ENCODE data around the gene TWF1.

TWF1 gene

GRCh38 chr12:43835656-43836474, 29.7 kb upstream of the TWF1 start, which contains the start of gene TMEM117:
TSS of gene TMEM117 (plus strand) at chr12:43836081.
- H3K36me3 ChIP-seq (ENCODE audit: control insufficient read depth, insufficient read depth, low read length), result no peaks in the 10 kb centered on the region
- H3K27me3 ChIP-seq (ENCODE audit: control insufficient read depth, insufficient read depth, low read length, poor library complexity, severe bottlenecking), result peaks cover 55% of the 10 kb centered on the region
- 0 to 1% methylated on average over 103 of the region's 103 CpGs for WGBS, 2 experiments

GRCh38 chr12:43835264-43835655, 29.1 kb upstream of the TWF1 start:
- Histone ChIP-seq H3K27ac (ENCODE audit: insufficient read depth, low read depth, low read length, poor library complexity, severe bottlenecking) (no peak overlapping the region), H3K4me3 (ENCODE audit: insufficient read depth, low read depth, low read length) (peak overlapping the region; percentile 53), H3K36me3 (ENCODE audit: control insufficient read depth, insufficient read depth, low read length) (no peaks in the 10 kb centered on the region), H3K4me1 (ENCODE audit: control insufficient read depth, insufficient read depth, low read length) (no peaks in the 10 kb centered on the region), H3K27me3 (ENCODE audit: control insufficient read depth, insufficient read depth, low read length, poor library complexity, severe bottlenecking) (peaks cover 55% of the 10 kb centered on the region), H3K9me3 (ENCODE audit: control insufficient read depth, low read length) (no peaks in the 10 kb centered on the region)
- WGBS, 2 experiments, result 61 to 62% methylated on average over 6 of the region's 6 CpGs

More at GRCh38 chr12:43835656-43836474, 29.7 kb upstream of the TWF1 start, which contains the start of gene TMEM117:
- H3K4me1 ChIP-seq (ENCODE audit: control insufficient read depth, insufficient read depth, low read length), result no peaks in the 10 kb centered on the region
- no peaks in the 10 kb centered on the region for H3K9me3 ChIP-seq (ENCODE audit: control insufficient read depth, low read length)
- no peak within 1 kb of the TSS for H3K27ac ChIP-seq (ENCODE audit: insufficient read depth, low read depth, low read length, poor library complexity, severe bottlenecking)
- peak within 1 kb of the TSS; percentile 53 for H3K4me3 ChIP-seq (ENCODE audit: insufficient read depth, low read depth, low read length)

- Histone ChIP-seq H3K9me3 (ENCODE audit: control insufficient read depth, low read length) (no peaks in the 10 kb centered on the region), H3K27ac (ENCODE audit: insufficient read depth, low read depth, low read length, poor library complexity, severe bottlenecking) (no peak overlapping the region), H3K27me3 (ENCODE audit: control insufficient read depth, insufficient read depth, low read length, poor library complexity, severe bottlenecking) (peaks cover 43% of the 10 kb centered on the region), H3K36me3 (ENCODE audit: control insufficient read depth, insufficient read depth, low read length) (no peaks in the 10 kb centered on the region), H3K4me1 (ENCODE audit: control insufficient read depth, insufficient read depth, low read length) (no peaks in the 10 kb centered on the region), H3K4me3 (ENCODE audit: insufficient read depth, low read depth, low read length) (no peak overlapping the region)
- WGBS, 2 experiments, result 63 to 87% methylated on average over 2 to 3 of the region's 4 CpGs
Measured at GRCh38 chr12:43832463-43833168, 26.5 kb upstream of the TWF1 start.

GRCh38 chr12:43827093-43827492, 21.0 kb upstream of the TWF1 start:
- Histone ChIP-seq H3K9me3 (ENCODE audit: control insufficient read depth, low read length) (no peaks in the 10 kb centered on the region), H3K4me3 (ENCODE audit: insufficient read depth, low read depth, low read length) (no peak overlapping the region), H3K4me1 (ENCODE audit: control insufficient read depth, insufficient read depth, low read length) (no peaks in the 10 kb centered on the region), H3K27ac (ENCODE audit: insufficient read depth, low read depth, low read length, poor library complexity, severe bottlenecking) (no peak overlapping the region), H3K27me3 (ENCODE audit: control insufficient read depth, insufficient read depth, low read length, poor library complexity, severe bottlenecking) (no peaks in the 10 kb centered on the region), H3K36me3 (ENCODE audit: control insufficient read depth, insufficient read depth, low read length) (no peaks in the 10 kb centered on the region)
- 76 to 85% methylated on average over 1 of the region's 1 CpG for WGBS, 2 experiments

GRCh38 chr12:43826681-43827080, 20.6 kb upstream of the TWF1 start:
- no peaks in the 10 kb centered on the region for H3K27me3 ChIP-seq (ENCODE audit: control insufficient read depth, insufficient read depth, low read length, poor library complexity, severe bottlenecking)
- H3K9me3 ChIP-seq (ENCODE audit: control insufficient read depth, low read length), result no peaks in the 10 kb centered on the region
- no peak overlapping the region for H3K4me3 ChIP-seq (ENCODE audit: insufficient read depth, low read depth, low read length)
- WGBS, 2 experiments, result 93 to 97% methylated on average over 2 to 3 of the region's 3 CpGs
- H3K4me1 ChIP-seq (ENCODE audit: control insufficient read depth, insufficient read depth, low read length), result no peaks in the 10 kb centered on the region
- no peak overlapping the region for H3K27ac ChIP-seq (ENCODE audit: insufficient read depth, low read depth, low read length, poor library complexity, severe bottlenecking)
- no peaks in the 10 kb centered on the region for H3K36me3 ChIP-seq (ENCODE audit: control insufficient read depth, insufficient read depth, low read length)

GRCh38 chr12:43824207-43824775, 18.2 kb upstream of the TWF1 start:
- Histone ChIP-seq H3K9me3 (ENCODE audit: control insufficient read depth, low read length) (no peaks in the 10 kb centered on the region), H3K4me1 (ENCODE audit: control insufficient read depth, insufficient read depth, low read length) (no peaks in the 10 kb centered on the region), H3K36me3 (ENCODE audit: control insufficient read depth, insufficient read depth, low read length) (no peaks in the 10 kb centered on the region), H3K4me3 (ENCODE audit: insufficient read depth, low read depth, low read length) (no peak overlapping the region), H3K27me3 (ENCODE audit: control insufficient read depth, insufficient read depth, low read length, poor library complexity, severe bottlenecking) (no peaks in the 10 kb centered on the region), H3K27ac (ENCODE audit: insufficient read depth, low read depth, low read length, poor library complexity, severe bottlenecking) (no peak overlapping the region)
- 87 to 88% methylated on average over 8 of the region's 8 CpGs for WGBS, 2 experiments

- no peak overlapping the region for H3K4me3 ChIP-seq (ENCODE audit: insufficient read depth, low read depth, low read length)
- H3K27ac ChIP-seq (ENCODE audit: insufficient read depth, low read depth, low read length, poor library complexity, severe bottlenecking), result no peak overlapping the region
- no peaks in the 10 kb centered on the region for H3K4me1 ChIP-seq (ENCODE audit: control insufficient read depth, insufficient read depth, low read length)
- no peaks in the 10 kb centered on the region for H3K36me3 ChIP-seq (ENCODE audit: control insufficient read depth, insufficient read depth, low read length)
- no peaks in the 10 kb centered on the region for H3K9me3 ChIP-seq (ENCODE audit: control insufficient read depth, low read length)
- H3K27me3 ChIP-seq (ENCODE audit: control insufficient read depth, insufficient read depth, low read length, poor library complexity, severe bottlenecking), result no peaks in the 10 kb centered on the region
- 87 to 91% methylated on average over 2 to 3 of the region's 3 CpGs for WGBS, 2 experiments
Measured at GRCh38 chr12:43816168-43816567, 10.1 kb upstream of the TWF1 start.

- no peaks in the 10 kb centered on the region for H3K36me3 ChIP-seq (ENCODE audit: control insufficient read depth, insufficient read depth, low read length)
- H3K4me3 ChIP-seq (ENCODE audit: insufficient read depth, low read depth, low read length), result no peak overlapping the region
- no peaks in the 10 kb centered on the region for H3K4me1 ChIP-seq (ENCODE audit: control insufficient read depth, insufficient read depth, low read length)
- 92 to 94% methylated on average over 3 of the region's 3 CpGs for WGBS, 2 experiments
- H3K9me3 ChIP-seq (ENCODE audit: control insufficient read depth, low read length), result no peaks in the 10 kb centered on the region
- no peak overlapping the region for H3K27ac ChIP-seq (ENCODE audit: insufficient read depth, low read depth, low read length, poor library complexity, severe bottlenecking)
- no peaks in the 10 kb centered on the region for H3K27me3 ChIP-seq (ENCODE audit: control insufficient read depth, insufficient read depth, low read length, poor library complexity, severe bottlenecking)
Measured at GRCh38 chr12:43815416-43815815, 9.3 kb upstream of the TWF1 start.

GRCh38 chr12:43812926-43813325, 6.8 kb upstream of the TWF1 start:
- H3K36me3 ChIP-seq (ENCODE audit: control insufficient read depth, insufficient read depth, low read length), result no peaks in the 10 kb centered on the region
- no peaks in the 10 kb centered on the region for H3K27me3 ChIP-seq (ENCODE audit: control insufficient read depth, insufficient read depth, low read length, poor library complexity, severe bottlenecking)
- H3K27ac ChIP-seq (ENCODE audit: insufficient read depth, low read depth, low read length, poor library complexity, severe bottlenecking), result no peak overlapping the region
- H3K4me1 ChIP-seq (ENCODE audit: control insufficient read depth, insufficient read depth, low read length), result no peaks in the 10 kb centered on the region
- H3K4me3 ChIP-seq (ENCODE audit: insufficient read depth, low read depth, low read length), result no peak overlapping the region
- 87 to 92% methylated on average over 4 of the region's 4 CpGs for WGBS, 2 experiments
- no peaks in the 10 kb centered on the region for H3K9me3 ChIP-seq (ENCODE audit: control insufficient read depth, low read length)

- 93 to 96% methylated on average over 2 of the region's 2 CpGs for WGBS, 2 experiments
- H3K27me3 ChIP-seq (ENCODE audit: control insufficient read depth, insufficient read depth, low read length, poor library complexity, severe bottlenecking), result no peaks in the 10 kb centered on the region
- no peaks in the 10 kb centered on the region for H3K4me1 ChIP-seq (ENCODE audit: control insufficient read depth, insufficient read depth, low read length)
- no peaks in the 10 kb centered on the region for H3K9me3 ChIP-seq (ENCODE audit: control insufficient read depth, low read length)
- H3K36me3 ChIP-seq (ENCODE audit: control insufficient read depth, insufficient read depth, low read length), result no peaks in the 10 kb centered on the region
- no peak overlapping the region for H3K4me3 ChIP-seq (ENCODE audit: insufficient read depth, low read depth, low read length)
- no peak overlapping the region for H3K27ac ChIP-seq (ENCODE audit: insufficient read depth, low read depth, low read length, poor library complexity, severe bottlenecking)
Measured at GRCh38 chr12:43812057-43812456, 5.9 kb upstream of the TWF1 start.

All from ectodermal cell (in vitro differentiated cells).